Dermis blood vessel endothelial cell (primary cell): ENCODE measurements around the gene PMVK. TPM values are rescaled to one million over a fixed set of nuclear protein-coding genes. Genes with fewer than 3 reads are reported as not detected.

Source experiments
- DNase-seq: peaks from one replicate; pipeline ENCODE4 v3.0.0; 2010
- total RNA-seq: library from RNA; depleted of rRNA; stranded (reverse); fragments of >200 nt; gene quantifications from 2 replicates; pipeline ENCODE4 v1.2.3, GENCODE V29; 2014

The PMVK gene
- total RNA-seq, 1 donor from 2014 or later = 6.5 TPM

GRCh38 chr1:154877370-154877974 lies 59.0 kb downstream of the PMVK start:
- peak; percentile 60 for DNase-seq

GRCh38 chr1:154876842-154877369 lies 59.6 kb downstream of the PMVK start:
- no peak for DNase-seq

Other genes with a start within 250 kb of the PMVK start
- gene KCNN3, start 66.4 kb downstream of the PMVK start, total RNA-seq = 1.7 and 3.6 TPM in 2 replicates
- gene PBXIP1, start 19.4 kb upstream of the PMVK start, total RNA-seq = 110 and 126 TPM in 2 replicates
- 7.1 and 10.0 TPM in 2 replicates for gene PYGO2, start 25.1 kb upstream of the PMVK start, total RNA-seq
- 337 and 534 TPM in 2 replicates for gene SHC1, start 34.0 kb upstream of the PMVK start, total RNA-seq
- 49.0 and 89.3 TPM in 2 replicates for gene CKS1B, start 38.0 kb upstream of the PMVK start, total RNA-seq
- 17.8 and 27.1 TPM in 2 replicates for gene FLAD1, start 46.6 kb upstream of the PMVK start, total RNA-seq
- not detected in 2 replicates for gene LENEP, start 56.9 kb upstream of the PMVK start, total RNA-seq
- 16.1 and 16.2 TPM in 2 replicates for gene ZBTB7B, start 66.1 kb upstream of the PMVK start, total RNA-seq
- gene DCST2, start 97.1 kb upstream of the PMVK start, total RNA-seq = 0.17 and 0.70 TPM in 2 replicates
- gene DCST1, start 97.1 kb upstream of the PMVK start, total RNA-seq = not detected in 2 replicates
- 289 and 307 TPM in 2 replicates for gene ADAM15, start 114.6 kb upstream of the PMVK start, total RNA-seq
- 9.5 and 15.7 TPM in 2 replicates for gene EFNA4, start 127.0 kb upstream of the PMVK start, total RNA-seq
- gene EFNA3, start 142.1 kb upstream of the PMVK start, total RNA-seq = 1.9 and 2.2 TPM in 2 replicates
- gene EFNA1, start 191.2 kb upstream of the PMVK start, total RNA-seq = 119 and 138 TPM in 2 replicates
- gene SLC50A1, start 199.1 kb upstream of the PMVK start, total RNA-seq = 26.2 and 27.1 TPM in 2 replicates
- 16.1 and 41.4 TPM in 2 replicates for gene DPM3, start 203.8 kb upstream of the PMVK start, total RNA-seq
- 64.4 and 128 TPM in 2 replicates for gene KRTCAP2, start 236.6 kb upstream of the PMVK start, total RNA-seq
- 4.1 and 4.7 TPM in 2 replicates for gene TRIM46, start 237.1 kb upstream of the PMVK start, total RNA-seq